Heart right ventricle (tissue), 16 donors: ENCODE results near the gene PDS5B. TPM values are rescaled to one million over a fixed set of nuclear protein-coding genes. Genes with fewer than 3 reads are reported as not detected.

ENCODE experiments used
- ATAC-seq, 8 donors: fragments of 200-7000 bp; cut with Tn5 transposase; one replicate each; pipeline ENCODE4 v1.9.1; 2020; ENCODE audit warnings: mild to moderate bottlenecking in 8 of 8, moderate library complexity in 8 of 8, moderate number of reproducible peaks in 1 of 8
- DNase-seq, 2 donors: peaks; one replicate each; pipeline ENCODE4 v3.0.0-alpha.2; 2020
- H3K27ac ChIP-seq, 10 donors: fragments of 200-600 bp; sonication (generic) in 2 of 10; one replicate each; pipeline versions ENCODE4 v1.5.0 to v1.8.0; 2020 to 2022; ENCODE audit warnings: mild to moderate bottlenecking in 3 of 10
- H3K27me3 ChIP-seq, 7 donors: fragments of 200-600 bp; one replicate each; pipeline ENCODE4 v1.8.0; 2021 to 2022; ENCODE audit warnings: mild to moderate bottlenecking in 2 of 7
- H3K36me3 ChIP-seq, 9 donors: fragments of 200-600 bp; sonication (generic) in 1 of 9; one replicate each; pipeline versions ENCODE4 v1.5.0 to v1.8.0; 2020 to 2022; ENCODE audit warnings: mild to moderate bottlenecking in 2 of 9
- H3K4me1 ChIP-seq, 9 donors: fragments of 200-600 bp; sonication (generic) in 1 of 9; one replicate each; pipeline versions ENCODE4 v1.5.0 to v1.8.0; 2020 to 2022; ENCODE audit warnings: mild to moderate bottlenecking in 4 of 9
- H3K4me3 ChIP-seq, 10 donors: fragments of 200-600 bp; sonication (generic) in 2 of 10; one replicate each; pipeline versions ENCODE4 v1.5.0 to v1.8.0; 2020 to 2022; ENCODE audit warnings: mild to moderate bottlenecking in 7 of 10, moderate library complexity in 2 of 10
- H3K9me3 ChIP-seq, 11 donors: fragments of 200-600 bp in 10 of 11; sonication (generic) in 2 of 11; one replicate each; pipeline versions ENCODE4 v1.5.0 to v1.8.0; 2013 to 2022; ENCODE audit warnings: mild to moderate bottlenecking in 2 of 11, control low read depth in 1 of 11, moderate library complexity in 1 of 11
- WGBS, 2 donors: extraction: QIAGEN DNeasy Blood & Tissue Kit; methylation state at CpG; one replicate each; pipeline ENCODE4 v1.1.7; 2013; ENCODE audit warnings: inconsistent platforms in 1 of 2; 5-methylcytosine and 5-hydroxymethylcytosine counted together
- intact Hi-C, 10 donors: fragments of 100-400 bp; cut with DNase I; formaldehyde crosslinking; loops; one replicate each; pipeline versions ENCODE4 v1.11.1 to v1.14.2; 2022
- polyA plus RNA-seq, 2 donors: library from polyadenylated mRNA; stranded (reverse); fragments of 200-250 nt; gene quantifications; one replicate each; pipeline ENCODE4 v1.2.3, GENCODE V29; 2013
- total RNA-seq, 10 donors: library from RNA; stranded (reverse); fragmentation: NEBNext Ultra II Directional in 3 of 10; extraction: Animal tissue kit (Norgen Biotek cat#: 25700) in 3 of 10; gene quantifications; one replicate each; pipeline versions ENCODE4 v1.2.1 to v1.2.4, GENCODE V29; 2021 to 2023
- TF ChIP-seq, protein P1 (sequence below), 9 donors: fragments of 200-600 bp; sonication (generic) in 2 of 9; IDR thresholded peaks; one replicate each; pipeline versions ENCODE4 v1.5.0 to v1.8.0; 2021 to 2022; ENCODE audit warnings: antibody characterized with exemption in 9 of 9, mild to moderate bottlenecking in 5 of 9, moderate library complexity in 1 of 9
- donor health status: Arrhythmogenic right ventricular cardiomyopathy.
- donor health status: ischemic (EF 13 %, LVEDD 7.1; RV severe dilation, severe dysfunction).
- donor health status: healthy with polysubstance abuse.
- donor health status: DM: no; HTN: yes; CAD: no.
- donor health status: DM: no; HTN: no; CAD: no.
- donor health status: ischemic (EF 25% LVEDD 6.9; RV normal size, moderate dysfunction).
- donor health status: ischemic (EF 25% LVEDD 5.7; RV mildly dilated, moderate dysfunction).
- donor health status: healthy.
- donor health status: DM: yes; HTN: yes; CAD: no.
- donor health status: Ischemic cardiomyopathy.
- donor health status: ischemic (EF 35%, LVEDD 5.7; RV mildly dilated, moderate dysfunction).
- donor health status: nonischemic (EF 11% LVEDD 7.7; RV severe dilation, severe dysfunction).
- donor health status: DM: yes; HTN: yes; CAD: no.
- donor health status: PGD.
- donor health status: ischemic (EF 29% LVEDD 5.4; RV normal size, mild dysfunction).
- donor health status: nonischemic (EF 23%, LVEDD 6.1; RV moderate dilation, normal function).

PDS5B gene
- total and polyA plus RNA-seq, 12 donors, result 5.6 to 29.6 (median 19.9) TPM

GRCh38 chr13:32804673-32805230, 218.5 kb downstream of the PDS5B start:
- DNase-seq (no peak), ATAC-seq (no peak)
- Histone ChIP-seq H3K27ac (no peak overlapping the region), H3K4me3 (no peak overlapping the region), H3K4me1 (no peaks in the 10 kb centered on the region), H3K9me3 (peaks cover 0 to 16% (median 0%) of the 10 kb centered on the region in 11 donors), H3K36me3 (no peaks in the 10 kb centered on the region), H3K27me3 (no peaks in the 10 kb centered on the region)
- WGBS, 2 donors, result 82% methylated on average over 5 of the region's 5 CpGs
- intact Hi-C loops, result loop anchor here in 1 of 10 donors (10.0 kb wide), 1 partner anchor 70 kb away; no protein-coding TSS in a partner anchor
- TF ChIP-seq, protein P1, sequence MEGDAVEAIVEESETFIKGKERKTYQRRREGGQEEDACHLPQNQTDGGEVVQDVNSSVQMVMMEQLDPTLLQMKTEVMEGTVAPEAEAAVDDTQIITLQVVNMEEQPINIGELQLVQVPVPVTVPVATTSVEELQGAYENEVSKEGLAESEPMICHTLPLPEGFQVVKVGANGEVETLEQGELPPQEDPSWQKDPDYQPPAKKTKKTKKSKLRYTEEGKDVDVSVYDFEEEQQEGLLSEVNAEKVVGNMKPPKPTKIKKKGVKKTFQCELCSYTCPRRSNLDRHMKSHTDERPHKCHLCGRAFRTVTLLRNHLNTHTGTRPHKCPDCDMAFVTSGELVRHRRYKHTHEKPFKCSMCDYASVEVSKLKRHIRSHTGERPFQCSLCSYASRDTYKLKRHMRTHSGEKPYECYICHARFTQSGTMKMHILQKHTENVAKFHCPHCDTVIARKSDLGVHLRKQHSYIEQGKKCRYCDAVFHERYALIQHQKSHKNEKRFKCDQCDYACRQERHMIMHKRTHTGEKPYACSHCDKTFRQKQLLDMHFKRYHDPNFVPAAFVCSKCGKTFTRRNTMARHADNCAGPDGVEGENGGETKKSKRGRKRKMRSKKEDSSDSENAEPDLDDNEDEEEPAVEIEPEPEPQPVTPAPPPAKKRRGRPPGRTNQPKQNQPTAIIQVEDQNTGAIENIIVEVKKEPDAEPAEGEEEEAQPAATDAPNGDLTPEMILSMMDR (IDR thresholded peaks at IDR 0.05), result no peak

GRCh38 chr13:32811297-32811800, 225.1 kb downstream of the PDS5B start:
- no peaks in the 10 kb centered on the region for H3K27me3 ChIP-seq
- DNase-seq (no peak), ATAC-seq (no peak)
- H3K4me1 ChIP-seq, result no peaks in the 10 kb centered on the region
- WGBS, 2 donors, result 48 to 54% methylated on average over 7 of the region's 7 CpGs
- H3K9me3 ChIP-seq, result peaks cover 0 to 28% (median 4%) of the 10 kb centered on the region in 11 donors
- intact Hi-C loops, result no loop called here
- H3K4me3 ChIP-seq, result no peak overlapping the region
- TF ChIP-seq, protein P1 (IDR thresholded peaks at IDR 0.05), result no peak
- no peak overlapping the region for H3K27ac ChIP-seq
- no peaks in the 10 kb centered on the region for H3K36me3 ChIP-seq

DNA sequence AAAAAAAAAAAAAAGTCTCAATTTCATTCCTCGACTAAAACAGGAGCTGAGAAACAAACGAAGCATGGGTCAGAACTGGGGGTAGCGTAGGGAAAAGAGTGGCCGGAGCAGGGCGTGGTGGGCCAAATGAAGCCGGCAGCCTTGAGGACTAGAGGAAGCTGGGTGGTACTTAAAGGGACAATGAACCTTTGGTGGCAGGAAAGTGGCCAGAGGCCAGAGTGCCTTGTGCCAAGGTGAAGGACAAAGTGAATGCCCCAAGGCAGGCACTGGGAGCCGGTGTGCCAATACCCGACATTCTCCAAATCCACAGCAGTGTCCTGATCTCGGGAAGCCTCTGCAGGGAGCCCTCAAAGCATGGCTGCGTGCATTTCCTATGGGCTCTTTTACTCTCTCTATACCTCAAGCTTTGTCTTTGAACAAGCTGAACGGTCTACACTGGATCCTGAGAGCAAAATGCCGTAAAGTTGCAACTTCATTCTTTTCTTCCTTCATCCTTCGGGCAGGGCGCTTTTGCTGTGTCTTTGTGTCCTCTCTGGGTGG, 235.0 kb downstream of the PDS5B start:
- H3K27me3 ChIP-seq, result no peaks in the 10 kb centered on the region
- intact Hi-C loops, result no loop called here
- no peak overlapping the region for H3K27ac ChIP-seq
- peak in 1 of 8 donors; percentile 31 for ATAC-seq
- H3K9me3 ChIP-seq, result peaks cover 0 to 10% (median 0%) of the 10 kb centered on the region in 11 donors
- H3K4me1 ChIP-seq, result no peaks in the 10 kb centered on the region
- no peaks in the 10 kb centered on the region for H3K36me3 ChIP-seq
- WGBS, 2 donors, result 87 to 90% methylated on average over 14 of the region's 14 CpGs
- TF ChIP-seq, protein P1 (IDR thresholded peaks at IDR 0.05), result no peak
- no peak for DNase-seq
- no peak overlapping the region for H3K4me3 ChIP-seq

DNA sequence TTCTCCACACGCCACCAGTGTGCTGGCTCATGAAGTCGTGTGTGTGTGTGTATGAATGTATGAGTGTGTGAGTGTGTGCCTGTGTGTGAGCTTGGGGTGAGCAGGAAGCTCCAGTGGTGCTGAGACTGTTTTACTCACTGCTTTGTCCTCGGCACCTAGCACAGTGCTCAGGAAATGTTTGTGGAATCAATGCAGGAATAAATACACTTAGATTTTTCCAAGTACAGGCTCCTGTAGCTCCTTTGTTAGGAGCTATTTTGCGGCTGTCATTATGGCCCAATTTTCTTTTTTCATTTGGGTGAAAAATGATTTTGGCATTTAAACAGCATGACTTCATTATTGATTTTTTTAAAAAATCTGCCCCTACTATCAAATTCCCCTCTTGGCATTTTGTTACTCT, 236.5 kb downstream of the PDS5B start:
- H3K4me3 ChIP-seq, result no peak overlapping the region
- H3K4me1 ChIP-seq, result no peaks in the 10 kb centered on the region
- H3K9me3 ChIP-seq, result peaks cover 0 to 1% (median 0%) of the 10 kb centered on the region in 11 donors
- H3K27ac ChIP-seq, result no peak overlapping the region
- H3K27me3 ChIP-seq, result no peaks in the 10 kb centered on the region
- TF ChIP-seq, protein P1 (IDR thresholded peaks at IDR 0.05), result no peak
- no peaks in the 10 kb centered on the region for H3K36me3 ChIP-seq
- no peak for ATAC-seq
- no peak for DNase-seq
- intact Hi-C loops, result no loop called here
- 83 to 85% methylated on average over 4 of the region's 4 CpGs for WGBS, 2 donors
